NCI-H510A treated with DMSO at 0.1 percent for 48 hours (cell line): ENCODE measurements around the gene C1QL4.
"Not testable (repeated sequence)": the region's sequence is repeated elsewhere in the genome, so short reads cannot be mapped to it uniquely, and the experiment has no call there.

ENCODE experiments used
- DNase-seq: peaks from one replicate; lab custom pipeline; 2025; lab: John Stamatoyannopoulos, UW

The C1QL4 gene

GRCh38 chr12:49301760-49302159 is 35.2 kb downstream of the C1QL4 start:
- DNase-seq: no peak

GRCh38 chr12:49298160-49298559 is 38.8 kb downstream of the C1QL4 start:
- no peak for DNase-seq

- no peak for DNase-seq
Measured at GRCh38 chr12:49297695-49298060, 39.3 kb downstream of the C1QL4 start.

- peak; percentile 72 for DNase-seq
Measured at GRCh38 chr12:49296836-49297694, 39.9 kb downstream of the C1QL4 start.

- DNase-seq: peak; percentile 52
Measured at GRCh38 chr12:49296034-49296835, 40.8 kb downstream of the C1QL4 start.

- no peak for DNase-seq
Measured at GRCh38 chr12:49295082-49295936, 41.7 kb downstream of the C1QL4 start, which contains the start of gene PRPH. Gene PRPH (plus strand): TSS chr12:49295147. CDS start chr12:49295201, 54 bp downstream.

GRCh38 chr12:49294804-49295081 is 42.2 kb downstream of the C1QL4 start:
- no peak for DNase-seq

- no peak for DNase-seq
Measured at GRCh38 chr12:49294086-49294803, 42.7 kb downstream of the C1QL4 start.

GRCh38 chr12:49293056-49293956 is 43.7 kb downstream of the C1QL4 start:
- peak; percentile 66 for DNase-seq

- DNase-seq: peak; percentile 66
Measured at GRCh38 chr12:49292729-49293055, 44.3 kb downstream of the C1QL4 start.

GRCh38 chr12:49288922-49289555 is 47.9 kb downstream of the C1QL4 start:
- DNase-seq: no peak

- peak; percentile 48 for DNase-seq
Measured at GRCh38 chr12:49288412-49288853, 48.6 kb downstream of the C1QL4 start.

- DNase-seq: no peak
Measured at GRCh38 chr12:49287876-49288275, 49.1 kb downstream of the C1QL4 start.

GRCh38 chr12:49284672-49285071 is 52.3 kb downstream of the C1QL4 start:
- no peak for DNase-seq

- DNase-seq: no peak
Measured at GRCh38 chr12:49283541-49284429, 53.2 kb downstream of the C1QL4 start.

GRCh38 chr12:49282740-49283375 is 54.1 kb downstream of the C1QL4 start:
- not testable (repeated sequence) for DNase-seq
